Measurements from ENCODE around the gene CTSA.

GRCh38 chr20:45890985-45891983 lies at the start of gene CTSA, which contains the start of gene NEURL2:
- TF ChIP-seq REST (IDR thresholded peaks at IDR 0.05; ENCODE audit: insufficient read depth in 1 of 2, low read depth in 2 of 2, low read length in 2 of 2) (no peak), SIN3A (IDR thresholded peaks at IDR 0.05; ENCODE audit: borderline replicate concordance, insufficient read depth, low read length) (peak; percentile 94), POLR2AphosphoS5 (IDR thresholded peaks at IDR 0.05; ENCODE audit: low read depth, low read length) (peak; percentile 81), TAF1 (IDR thresholded peaks at IDR 0.05; ENCODE audit: borderline replicate concordance, insufficient read depth, low read length) (peak; percentile 90), FOXP2 (optimal IDR thresholded peaks at IDR 0.05; ENCODE audit: borderline replicate concordance, extremely low read depth, extremely low read length, insufficient read depth) (no peak)

Measured in PFSK-1 (cell line).